ENCODE data around the gene NARF.
"Not testable (repeated sequence)": the region's sequence is repeated elsewhere in the genome, so short reads cannot be mapped to it uniquely, and the experiment has no call there.

DNA sequence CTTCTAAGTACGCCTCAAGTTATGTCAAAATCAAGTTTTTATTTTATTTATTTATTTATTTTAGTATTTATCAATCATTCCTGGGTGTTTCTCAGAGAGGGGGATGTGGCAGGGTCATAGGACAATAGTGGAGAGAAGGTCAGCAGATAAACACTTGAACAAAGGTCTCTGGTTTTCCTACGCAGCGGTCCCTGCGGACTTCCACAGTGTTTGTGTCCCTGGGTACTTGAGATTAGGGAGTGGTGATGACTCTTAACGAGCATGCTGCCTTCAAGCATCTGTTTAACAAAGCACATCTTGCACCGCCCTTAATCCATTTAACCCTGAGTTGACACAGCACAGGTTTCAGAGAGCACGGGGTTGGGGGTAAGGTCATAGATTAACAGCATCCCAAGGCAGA is 5.4 kb upstream of the NARF start:
- TF ChIP-seq, protein P1, sequence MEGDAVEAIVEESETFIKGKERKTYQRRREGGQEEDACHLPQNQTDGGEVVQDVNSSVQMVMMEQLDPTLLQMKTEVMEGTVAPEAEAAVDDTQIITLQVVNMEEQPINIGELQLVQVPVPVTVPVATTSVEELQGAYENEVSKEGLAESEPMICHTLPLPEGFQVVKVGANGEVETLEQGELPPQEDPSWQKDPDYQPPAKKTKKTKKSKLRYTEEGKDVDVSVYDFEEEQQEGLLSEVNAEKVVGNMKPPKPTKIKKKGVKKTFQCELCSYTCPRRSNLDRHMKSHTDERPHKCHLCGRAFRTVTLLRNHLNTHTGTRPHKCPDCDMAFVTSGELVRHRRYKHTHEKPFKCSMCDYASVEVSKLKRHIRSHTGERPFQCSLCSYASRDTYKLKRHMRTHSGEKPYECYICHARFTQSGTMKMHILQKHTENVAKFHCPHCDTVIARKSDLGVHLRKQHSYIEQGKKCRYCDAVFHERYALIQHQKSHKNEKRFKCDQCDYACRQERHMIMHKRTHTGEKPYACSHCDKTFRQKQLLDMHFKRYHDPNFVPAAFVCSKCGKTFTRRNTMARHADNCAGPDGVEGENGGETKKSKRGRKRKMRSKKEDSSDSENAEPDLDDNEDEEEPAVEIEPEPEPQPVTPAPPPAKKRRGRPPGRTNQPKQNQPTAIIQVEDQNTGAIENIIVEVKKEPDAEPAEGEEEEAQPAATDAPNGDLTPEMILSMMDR (IDR thresholded peaks at IDR 0.05) = not testable (repeated sequence)
- not testable (repeated sequence) for TF ChIP-seq NFE2L1 (CRISPR knock-in tag; IDR thresholded peaks at IDR 0.05); ZNF423 (CRISPR knock-in tag; IDR thresholded peaks at IDR 0.05); GRHL2 (CRISPR knock-in tag; IDR thresholded peaks at IDR 0.05; ENCODE audit: insufficient replicate concordance, severe bottlenecking); GABPB1 (CRISPR knock-in tag; IDR thresholded peaks at IDR 0.05)
- TF ChIP-seq, protein P2, sequence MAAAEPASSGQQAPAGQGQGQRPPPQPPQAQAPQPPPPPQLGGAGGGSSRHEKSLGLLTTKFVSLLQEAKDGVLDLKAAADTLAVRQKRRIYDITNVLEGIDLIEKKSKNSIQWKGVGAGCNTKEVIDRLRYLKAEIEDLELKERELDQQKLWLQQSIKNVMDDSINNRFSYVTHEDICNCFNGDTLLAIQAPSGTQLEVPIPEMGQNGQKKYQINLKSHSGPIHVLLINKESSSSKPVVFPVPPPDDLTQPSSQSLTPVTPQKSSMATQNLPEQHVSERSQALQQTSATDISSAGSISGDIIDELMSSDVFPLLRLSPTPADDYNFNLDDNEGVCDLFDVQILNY (CRISPR knock-in tag; IDR thresholded peaks at IDR 0.05) = not testable (repeated sequence)

Data from WTC11 (cell line).